Suppressor macrophage treated with lipopolysaccharide for 4 hours (primary cell): Measurements from ENCODE around the gene TMLHE.
A peak's percentile ranks its signal among the peaks of the same experiment; 100 is the strongest.
"Not testable (repeated sequence)": the region's sequence is repeated elsewhere in the genome, so short reads cannot be mapped to it uniquely, and the experiment has no call there.

Experiments used
- DNase-seq: peaks from one replicate; pipeline ENCODE4 v3.0.0-alpha.2; 2020

TMLHE gene

GRCh38 chrX:155612312-155613224 lies at the start of gene TMLHE, which contains the start of gene SPRY3:
Gene TMLHE, minus strand, starts transcription at chrX:155612952. Its CDS starts 67,676 bp downstream, at chrX:155545276.
Gene SPRY3, plus strand, starts transcription at chrX:155612586.
- DNase-seq = peak; percentile 60

- no peak for DNase-seq
Measured at GRCh38 chrX:155662282-155662681, 49.5 kb upstream of the TMLHE start.

GRCh38 chrX:155645180-155645579 lies 32.4 kb upstream of the TMLHE start:
- no peak for DNase-seq

- no peak for DNase-seq
Measured at GRCh38 chrX:155643240-155643639, 30.5 kb upstream of the TMLHE start.

- not testable (repeated sequence) for DNase-seq
Measured at GRCh38 chrX:155641371-155641770, 28.6 kb upstream of the TMLHE start.

GRCh38 chrX:155637714-155638113 lies 25.0 kb upstream of the TMLHE start:
- no peak for DNase-seq

GRCh38 chrX:155635019-155635418 lies 22.3 kb upstream of the TMLHE start:
- not testable (repeated sequence) for DNase-seq

GRCh38 chrX:155632431-155633100 lies 19.8 kb upstream of the TMLHE start:
- DNase-seq = peak; percentile 55

- DNase-seq = not testable (repeated sequence)
Measured at GRCh38 chrX:155620110-155620509, 7.4 kb upstream of the TMLHE start.

- DNase-seq = no peak
Measured at GRCh38 chrX:155615938-155616337, 3.2 kb upstream of the TMLHE start.

GRCh38 chrX:155613927-155614559 lies 1.3 kb upstream of the TMLHE start:
- no peak for DNase-seq

- DNase-seq = peak; percentile 10
Measured at GRCh38 chrX:155611302-155611701, 1.4 kb downstream of the TMLHE start.

GRCh38 chrX:155592981-155593380 lies 19.8 kb downstream of the TMLHE start:
- no peak for DNase-seq

- DNase-seq = no peak
Measured at GRCh38 chrX:155592331-155592730, 20.4 kb downstream of the TMLHE start.

GRCh38 chrX:155577682-155578081 lies 35.1 kb downstream of the TMLHE start:
- no peak for DNase-seq

GRCh38 chrX:155563099-155563498 lies 49.7 kb downstream of the TMLHE start:
- no peak for DNase-seq

GRCh38 chrX:155544881-155545280 lies 67.9 kb downstream of the TMLHE start:
- DNase-seq = no peak

- DNase-seq = no peak
Measured at GRCh38 chrX:155535866-155536265, 76.9 kb downstream of the TMLHE start.

GRCh38 chrX:155534800-155535199 lies 78.0 kb downstream of the TMLHE start:
- DNase-seq = no peak

GRCh38 chrX:155527023-155527422 lies 85.7 kb downstream of the TMLHE start:
- not testable (repeated sequence) for DNase-seq

- no peak for DNase-seq
Measured at GRCh38 chrX:155514225-155514624, 98.5 kb downstream of the TMLHE start.

GRCh38 chrX:155505296-155505695 lies 107.5 kb downstream of the TMLHE start:
- no peak for DNase-seq

GRCh38 chrX:155495134-155495533 lies 117.6 kb downstream of the TMLHE start:
- not testable (repeated sequence) for DNase-seq
